CD4-positive, alpha-beta T cell (primary cell): Measurements from ENCODE around the gene ACAP2. TPM values are rescaled to one million over a fixed set of nuclear protein-coding genes. Genes with fewer than 3 reads are reported as not detected.
"Not testable (repeated sequence)": the region's sequence is repeated elsewhere in the genome, so short reads cannot be mapped to it uniquely, and the experiment has no call there.

Source experiments
- ATAC-seq: fragments of 200-7000 bp; cut with Tn5 transposase; one replicate; pipeline ENCODE4 v1.10.0; 2022; ENCODE audit warnings: mild to moderate bottlenecking; ENCODE audit not compliant: poor library complexity
- CTCF ChIA-PET: fragments of 350-600 bp; sonication (Branson Sonifier 250); formaldehyde crosslinking; loops from one replicate; lab custom pipeline; 2021; ENCODE audit warnings: antibody characterized with exemption, inconsistent platforms; lab: Charles Lee
- POLR2A ChIA-PET: fragments of 350-600 bp; sonication (Branson Sonifier 250); formaldehyde crosslinking; loops from one replicate; lab custom pipeline; 2021; ENCODE audit warnings: antibody characterized with exemption, inconsistent platforms; lab: Charles Lee
- DNase-seq, 14 experiments: peaks; one replicate each; pipeline ENCODE4 v3.0.0-alpha.2; 2013 to 2020; ENCODE audit warnings: mixed read lengths in 2 of 14
- H3K27ac ChIP-seq, 2 donors: one replicate each; pipeline versions ENCODE4 v1.5.1 to v1.7.0; 2013; ENCODE audit warnings: low read length in 2 of 2, low read depth in 1 of 2, mild to moderate bottlenecking in 1 of 2
- H3K27me3 ChIP-seq, 2 experiments: 1 replicate in 1 of 2; 2 replicates in 1 of 2; pipeline versions ENCODE4 v1.6.1 to v1.7.0; 2013; ENCODE audit warnings: low read length in 2 of 2, control low read depth in 1 of 2, mild to moderate bottlenecking in 1 of 2, moderate library complexity in 1 of 2; ENCODE audit not compliant: insufficient read depth in 2 of 2, control insufficient read depth in 1 of 2
- H3K36me3 ChIP-seq: one replicate; pipeline ENCODE4 v1.6.1; 2013; ENCODE audit warnings: low read length, control low read depth; ENCODE audit not compliant: insufficient read depth
- H3K4me1 ChIP-seq: one replicate; pipeline ENCODE4 v1.6.1; 2013; ENCODE audit warnings: low read length, control low read depth; ENCODE audit not compliant: insufficient read depth
- H3K4me3 ChIP-seq: one replicate; pipeline ENCODE4 v1.5.1; 2013; ENCODE audit warnings: mild to moderate bottlenecking, low read length, moderate library complexity
- H3K9me3 ChIP-seq, 2 experiments: 1 replicate in 1 of 2; 2 replicates in 1 of 2; pipeline versions ENCODE4 v1.6.1 to v1.7.0; 2013; ENCODE audit warnings: low read length in 2 of 2, mild to moderate bottlenecking in 2 of 2, control low read depth in 1 of 2, moderate library complexity in 1 of 2; ENCODE audit not compliant: control insufficient read depth in 1 of 2, insufficient read depth in 1 of 2
- H3K27ac Mint-ChIP-seq: one replicate; pipeline ENCODE4 v1.8.0; 2020; ENCODE audit warnings: mixed read lengths
- H3K27me3 Mint-ChIP-seq: one replicate; pipeline ENCODE4 v1.8.0; 2021; ENCODE audit warnings: mixed read lengths
- H3K36me3 Mint-ChIP-seq: one replicate; pipeline ENCODE4 v1.8.0; 2021; ENCODE audit warnings: low read depth, mixed read lengths
- H3K4me1 Mint-ChIP-seq: one replicate; pipeline ENCODE4 v1.8.0; 2021; ENCODE audit warnings: low read depth, mixed read lengths
- H3K4me3 Mint-ChIP-seq: one replicate; pipeline ENCODE4 v1.8.0; 2020; ENCODE audit warnings: mild to moderate bottlenecking, mixed read lengths
- H3K9me3 Mint-ChIP-seq: one replicate; pipeline ENCODE4 v1.8.0; 2020; ENCODE audit warnings: mixed read lengths
- CTCF ChIP-seq: fragments of 200-600 bp; IDR thresholded peaks from one replicate; pipeline ENCODE4 v1.8.0; 2022; ENCODE audit warnings: antibody characterized with exemption, mild to moderate bottlenecking
- intact Hi-C, 2 experiments: fragments of 100-400 bp; cut with DNase I in 1 of 2; cut with micrococcal nuclease in 1 of 2; formaldehyde crosslinking; loops; one replicate each; pipeline versions ENCODE4 v1.15.1 to v1.9.0; 2023 to 2025; cut with DNase I, micrococcal nuclease
- total RNA-seq, 174 experiments: library from RNA in 2 of 174; stranded (reverse) in 2 of 174; gene quantifications; one replicate each; pipeline ENCODE4 v1.2.3 and lab custom pipeline; 2021 to 2026

ACAP2 gene
- total RNA-seq, 2 experiments from 2014 or later = 50.7 to 51.4 TPM

- Mint-ChIP-seq H3K27ac (no peak overlapping the region), H3K4me1 (peaks cover 8% of the 10 kb centered on the region), H3K4me3 (no peak overlapping the region), H3K9me3 (peaks cover 14% of the 10 kb centered on the region), H3K27me3 (no peaks in the 10 kb centered on the region), H3K36me3 (peaks cover 5% of the 10 kb centered on the region)
- POLR2A ChIA-PET = no interaction called here
- Histone ChIP-seq H3K27ac (no peak overlapping the region), H3K9me3 (peaks cover 8 to 14% of the 10 kb centered on the region in 2 experiments), H3K4me1 (no peaks in the 10 kb centered on the region), H3K36me3 (no peaks in the 10 kb centered on the region), H3K4me3 (no peak overlapping the region), H3K27me3 (no peaks in the 10 kb centered on the region)
- TF ChIP-seq CTCF = no peak
- intact Hi-C loops = no loop called here
- CTCF ChIA-PET = no interaction called here
- DNase-seq = no peak
- ATAC-seq = no peak
Observed at GRCh38 chr3:195466251-195466650, 23.4 kb upstream of the ACAP2 start.

GRCh38 chr3:195462922-195463321 lies 20.1 kb upstream of the ACAP2 start:
- CTCF ChIA-PET, H3K27me3 ChIP-seq, DNase-seq, H3K27me3 Mint-ChIP-seq, H3K4me1 ChIP-seq, H3K27ac ChIP-seq, H3K9me3 Mint-ChIP-seq, intact Hi-C loops, H3K9me3 ChIP-seq, H3K36me3 Mint-ChIP-seq, POLR2A ChIA-PET, H3K4me3 ChIP-seq, H3K36me3 ChIP-seq, H3K27ac Mint-ChIP-seq, ATAC-seq, H3K4me3 Mint-ChIP-seq: not testable (repeated sequence)
- peaks cover 19% of the 10 kb centered on the region for H3K4me1 Mint-ChIP-seq

GRCh38 chr3:195462308-195462610 lies 19.4 kb upstream of the ACAP2 start:
- ATAC-seq = no peak

More at GRCh38 chr3:195462308-195462610, 19.4 kb upstream of the ACAP2 start:
- TF ChIP-seq CTCF = no peak
- Mint-ChIP-seq H3K27me3 (no peaks in the 10 kb centered on the region), H3K4me1 (peaks cover 18% of the 10 kb centered on the region), H3K9me3 (no peaks in the 10 kb centered on the region), H3K36me3 (no peaks in the 10 kb centered on the region), H3K4me3 (no peak overlapping the region), H3K27ac (no peak overlapping the region)
- DNase-seq = no peak
- intact Hi-C loops = no loop called here
- ChIA-PET POLR2A (interaction anchor here (0.7 kb wide), 1 partner anchor 20 kb away, joined by 4 read pairs; the partner anchor contains the start of gene ACAP2), CTCF (no interaction called here)
- no peaks in the 10 kb centered on the region for H3K9me3 ChIP-seq
- no peaks in the 10 kb centered on the region for H3K36me3 ChIP-seq
- no peak overlapping the region for H3K27ac ChIP-seq
- no peaks in the 10 kb centered on the region for H3K27me3 ChIP-seq
- H3K4me3 ChIP-seq = no peak overlapping the region
- peaks cover 10% of the 10 kb centered on the region for H3K4me1 ChIP-seq
